SH-SY5Y (cell line): Measurements from ENCODE around the gene APP.

Experiments used
- GATA2 ChIP-seq: IDR thresholded peaks from 2 replicates; pipeline ENCODE4 v1.6.1; 2011; ENCODE audit warnings: mild to moderate bottlenecking, low read depth, low read length
- GATA3 ChIP-seq: IDR thresholded peaks from 2 replicates; pipeline ENCODE4 v1.6.1; 2011; ENCODE audit warnings: low read depth, mild to moderate bottlenecking, low read length, moderate library complexity

GRCh38 chr21:26138615-26139257, 31.8 kb downstream of the APP start:
- TF ChIP-seq GATA2: no peak
- TF ChIP-seq GATA3: no peak
